Dermis microvascular lymphatic vessel endothelial cell (primary cell): ENCODE data around the gene RAB12. TPM values are rescaled to one million over a fixed set of nuclear protein-coding genes. Genes with fewer than 3 reads are reported as not detected.
"Not testable (repeated sequence)": the region's sequence is repeated elsewhere in the genome, so short reads cannot be mapped to it uniquely, and the experiment has no call there.

Experiments
- DNase-seq, 2 donors: peaks; one replicate each; pipeline versions ENCODE4 v3.0.0 to v3.0.0-alpha.2; 2010; ENCODE audit warnings: low read depth in 2 of 2
- total RNA-seq: library from RNA; depleted of rRNA; stranded (reverse); fragments of >200 nt; gene quantifications from 2 replicates; pipeline ENCODE4 v1.2.1, GENCODE V29; 2014

The RAB12 gene, protein sequence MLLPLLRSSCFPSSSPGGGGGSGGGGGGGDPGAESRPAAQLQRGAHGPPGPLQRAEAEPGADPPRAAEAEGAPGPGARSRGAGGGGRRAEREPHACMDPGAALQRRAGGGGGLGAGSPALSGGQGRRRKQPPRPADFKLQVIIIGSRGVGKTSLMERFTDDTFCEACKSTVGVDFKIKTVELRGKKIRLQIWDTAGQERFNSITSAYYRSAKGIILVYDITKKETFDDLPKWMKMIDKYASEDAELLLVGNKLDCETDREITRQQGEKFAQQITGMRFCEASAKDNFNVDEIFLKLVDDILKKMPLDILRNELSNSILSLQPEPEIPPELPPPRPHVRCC
- 39.3 and 44.1 TPM in 2 replicates for total RNA-seq

GRCh38 chr18:8608795-8609658 lies at the start of gene RAB12:
RAB12 (plus strand) TSS chr18:8609437; CDS start chr18:8609440, 3 bp downstream.
- DNase-seq: peak; percentile 60 to 90

DNA sequence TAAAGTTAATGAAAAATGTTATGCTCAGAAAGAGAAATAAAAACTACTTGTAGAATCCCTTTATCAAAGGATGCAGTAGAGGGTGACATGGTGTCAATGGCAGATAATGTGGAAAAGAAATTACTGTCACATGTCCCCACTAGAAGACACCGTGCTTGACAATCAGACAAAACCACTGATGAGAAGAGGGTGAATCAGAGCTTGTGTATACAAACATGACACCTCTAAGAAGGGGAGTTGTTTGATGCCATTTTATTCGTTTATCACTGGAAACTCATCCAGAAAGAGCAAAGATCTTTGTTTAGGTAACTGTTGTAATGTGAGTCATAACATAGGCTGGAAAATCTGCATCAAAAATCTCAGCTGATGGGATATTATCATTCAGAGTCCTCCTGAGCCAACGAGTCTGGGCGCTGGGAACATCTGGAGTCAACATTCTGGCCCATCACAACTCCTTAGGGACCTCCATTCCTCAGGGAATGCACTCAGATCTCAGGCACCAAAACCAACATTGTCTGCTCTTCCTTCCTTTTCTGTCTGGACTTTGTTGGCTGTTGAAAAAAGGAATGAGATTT lies 49.5 kb upstream of the RAB12 start:
- no peak for DNase-seq

DNA sequence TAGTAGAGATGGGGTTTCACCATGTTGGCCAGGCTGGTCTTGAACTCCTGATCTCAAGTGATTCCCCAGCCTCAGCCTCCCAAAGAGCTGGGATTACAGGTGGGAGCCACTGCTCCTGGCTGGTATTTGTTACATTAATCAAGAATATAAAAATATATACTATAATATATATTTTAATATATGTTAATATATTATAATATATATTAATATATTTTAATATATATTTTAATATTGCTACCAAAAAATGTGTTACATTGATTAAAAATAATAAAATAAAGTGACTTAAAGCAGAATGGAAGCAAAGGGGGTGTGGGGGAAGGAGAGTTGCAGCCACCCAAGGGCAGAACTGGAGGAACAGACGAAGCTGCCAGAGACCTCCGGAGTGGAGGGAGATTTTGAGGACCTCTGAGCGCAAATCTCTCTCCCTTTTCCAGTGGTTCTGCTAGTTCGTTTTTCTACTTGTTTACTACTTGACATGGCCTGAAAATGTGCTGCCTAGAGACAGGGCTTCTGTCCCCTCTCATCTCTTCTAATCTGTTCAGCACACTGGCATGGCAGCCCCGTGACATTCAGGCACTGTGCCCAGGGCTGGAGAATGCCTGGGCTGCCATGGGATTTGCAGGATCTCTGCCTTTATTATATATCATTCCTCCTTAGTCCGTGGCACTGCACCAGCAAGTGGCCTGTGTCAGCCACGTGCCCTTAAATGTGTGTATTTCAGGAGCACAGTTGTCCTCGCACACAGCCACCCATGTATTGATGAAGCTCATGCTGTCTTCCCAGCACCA lies 47.9 kb upstream of the RAB12 start:
- no peak for DNase-seq

GRCh38 chr18:8562070-8562469 lies 47.2 kb upstream of the RAB12 start:
- DNase-seq: no peak

DNA sequence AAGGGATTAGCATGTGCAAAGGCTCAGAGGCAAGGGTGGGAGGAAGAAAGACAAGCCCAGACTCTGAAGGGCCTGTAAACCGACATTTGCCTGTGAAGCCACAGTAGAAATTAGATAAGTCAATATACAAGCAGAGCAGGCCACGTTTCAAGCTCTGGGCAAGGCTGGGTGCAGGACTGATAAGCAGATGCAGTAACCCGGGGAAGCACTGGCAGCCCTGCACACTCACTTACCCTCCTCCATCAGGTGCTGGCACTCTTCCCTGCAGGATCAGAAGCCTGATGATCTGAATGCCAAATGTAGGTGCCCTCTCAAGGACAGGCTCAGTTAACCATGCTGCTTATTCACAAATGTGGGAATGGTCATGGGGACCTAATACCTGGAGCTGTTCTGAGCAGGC lies 46.3 kb upstream of the RAB12 start:
- DNase-seq: no peak

- no peak for DNase-seq
These were observed 37.8 kb upstream of the RAB12 start for GRCh38 chr18:8571399-8571798.

GRCh38 chr18:8573766-8574165 lies 35.5 kb upstream of the RAB12 start:
- not testable (repeated sequence) for DNase-seq

DNA sequence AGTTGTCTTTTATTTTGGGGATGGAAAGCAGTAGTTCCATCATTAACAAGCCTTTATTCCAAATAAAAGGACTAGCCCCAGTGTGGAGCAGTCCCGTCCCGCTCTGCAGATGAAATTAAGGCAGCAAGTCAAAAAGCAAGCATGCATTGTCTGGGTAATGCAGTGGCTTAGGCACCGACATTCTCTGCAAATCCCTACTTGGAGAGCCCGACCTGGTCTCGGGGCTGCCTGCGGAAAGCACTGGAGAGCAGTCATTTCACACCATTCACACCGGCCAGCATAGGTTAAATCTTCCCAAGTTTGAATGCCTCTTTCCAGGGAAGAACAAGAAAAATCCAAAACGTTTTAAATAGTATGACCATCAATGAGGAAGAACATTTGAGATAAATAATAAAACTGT lies 24.4 kb upstream of the RAB12 start:
- DNase-seq: no peak

- no peak for DNase-seq
These were observed 22.3 kb upstream of the RAB12 start for GRCh38 chr18:8586941-8587340.

DNA sequence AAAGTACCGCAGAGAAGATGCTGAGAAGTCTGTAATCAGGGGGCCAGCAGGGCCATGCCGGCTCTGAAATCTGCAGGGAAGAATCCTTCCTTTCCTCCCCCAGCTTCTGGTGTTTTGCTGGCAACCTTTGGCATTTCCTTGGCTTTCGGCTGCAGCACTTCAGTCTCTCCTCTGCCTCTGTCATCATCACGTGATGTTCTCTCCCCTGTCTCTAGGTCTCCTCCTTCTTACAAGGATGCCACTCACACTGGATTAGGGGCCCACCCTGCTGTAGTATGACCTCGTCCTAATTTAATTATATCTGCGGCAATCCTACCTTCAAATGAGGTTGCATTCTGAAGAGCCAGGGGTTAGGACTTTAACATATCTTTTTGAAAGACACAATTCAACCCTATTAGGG lies 13.8 kb upstream of the RAB12 start:
- no peak for DNase-seq

DNA sequence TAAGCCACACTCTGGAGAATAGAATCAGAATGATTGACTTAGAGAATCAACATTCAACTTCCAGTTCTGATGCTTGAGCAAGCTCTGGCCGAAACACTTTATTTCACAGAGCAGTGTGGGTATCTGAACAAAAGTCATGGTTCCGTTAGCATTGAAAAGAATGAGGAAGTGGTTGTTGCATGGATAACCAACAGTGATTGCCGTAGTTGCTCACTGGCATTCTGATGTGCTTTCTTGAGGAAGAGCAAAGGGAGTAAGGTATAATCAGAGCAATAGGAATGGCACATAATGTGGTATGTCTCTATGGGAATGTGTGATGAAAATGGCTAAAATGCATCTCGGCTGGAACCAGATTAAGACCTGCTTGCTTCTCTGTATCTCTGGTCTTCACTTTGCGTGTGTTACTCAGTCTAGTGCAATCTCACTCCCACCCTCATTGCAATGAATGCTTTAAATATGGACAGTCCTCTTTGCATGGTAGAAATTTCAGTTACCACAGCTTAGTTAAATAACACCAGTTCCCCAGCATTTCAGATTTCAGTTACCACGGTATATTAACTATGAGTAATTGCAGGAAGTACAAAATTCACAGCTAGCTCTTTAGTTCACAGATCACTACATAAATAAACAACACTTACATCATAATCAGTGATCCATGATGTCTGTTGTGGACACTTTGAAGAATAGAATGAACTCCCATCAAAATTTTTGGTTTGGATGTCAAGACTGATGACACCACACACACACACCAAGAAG lies 7.8 kb upstream of the RAB12 start:
- no peak for DNase-seq

DNA sequence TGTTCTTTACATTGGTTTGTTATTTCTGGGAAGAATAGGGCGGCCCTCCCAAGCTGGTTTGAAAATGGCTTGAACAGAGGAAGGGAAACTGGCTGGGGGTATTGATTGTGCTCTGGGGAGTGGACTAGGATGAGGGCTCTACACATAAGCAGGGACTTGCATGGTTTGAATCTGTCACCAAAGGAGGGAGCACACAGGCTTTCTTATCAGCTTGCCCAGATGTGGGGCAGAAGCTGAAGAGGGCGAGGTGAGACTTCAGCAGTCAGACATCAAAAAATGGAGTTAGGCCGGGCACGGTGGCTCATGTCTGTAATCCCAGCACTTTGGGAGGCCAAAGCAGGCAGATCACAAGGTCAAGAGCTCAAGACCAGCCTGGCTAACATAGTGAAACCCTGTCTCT lies 7.2 kb upstream of the RAB12 start:
- DNase-seq: no peak

GRCh38 chr18:8602557-8602956 lies 6.7 kb upstream of the RAB12 start:
- DNase-seq: no peak

GRCh38 chr18:8603663-8604520 lies 5.3 kb upstream of the RAB12 start:
- DNase-seq: no peak

GRCh38 chr18:8605974-8606373 lies 3.3 kb upstream of the RAB12 start:
- no peak for DNase-seq

DNA sequence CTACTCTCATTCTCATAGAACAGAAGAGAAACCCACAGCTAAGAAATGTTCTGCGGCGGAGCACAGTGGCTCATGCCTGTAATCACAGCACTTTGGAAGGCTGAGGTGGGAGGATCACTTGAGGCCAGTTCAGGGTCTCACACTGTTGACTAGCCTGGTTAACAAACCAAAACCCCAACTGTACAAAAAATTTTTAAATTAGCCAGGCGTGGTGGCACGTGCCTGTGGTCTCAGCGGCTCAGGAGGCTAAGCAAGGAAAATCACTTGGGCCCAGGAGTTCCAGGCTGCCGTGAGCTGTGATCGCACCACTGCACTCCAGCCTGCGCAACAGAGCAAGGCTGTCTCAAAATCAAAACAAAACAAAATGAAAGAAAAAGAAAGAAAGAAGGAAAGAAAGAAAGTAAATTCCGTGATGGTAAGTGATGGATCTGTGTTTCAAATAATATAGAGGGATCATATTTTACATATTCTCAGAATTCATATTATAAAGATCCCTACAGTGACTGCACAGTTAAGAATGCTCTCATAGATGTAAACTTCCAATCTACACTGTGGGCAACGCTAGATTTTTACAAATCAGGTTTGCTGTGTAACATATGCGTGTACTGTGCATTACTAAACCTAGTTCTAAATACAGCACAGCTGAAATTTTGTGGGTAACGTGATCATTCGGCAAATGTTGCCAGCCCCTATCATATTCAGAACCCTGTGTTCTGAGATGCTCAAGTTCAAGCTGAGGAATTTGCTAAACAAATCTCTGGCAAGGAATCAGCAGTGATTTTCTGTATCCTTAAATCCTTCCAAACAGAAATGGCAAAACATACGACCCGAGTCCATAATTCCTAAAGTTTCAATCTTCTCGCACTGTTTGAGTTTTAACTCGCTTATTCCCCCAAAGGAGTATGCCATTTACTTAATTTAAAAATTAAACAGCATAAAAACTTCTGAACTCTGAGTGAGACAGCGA lies 1.2 kb upstream of the RAB12 start:
- DNase-seq: no peak

- DNase-seq: peak in 1 of 2 donors; percentile 18
These were observed 622 bp downstream of the RAB12 start for GRCh38 chr18:8609659-8610458.

DNA sequence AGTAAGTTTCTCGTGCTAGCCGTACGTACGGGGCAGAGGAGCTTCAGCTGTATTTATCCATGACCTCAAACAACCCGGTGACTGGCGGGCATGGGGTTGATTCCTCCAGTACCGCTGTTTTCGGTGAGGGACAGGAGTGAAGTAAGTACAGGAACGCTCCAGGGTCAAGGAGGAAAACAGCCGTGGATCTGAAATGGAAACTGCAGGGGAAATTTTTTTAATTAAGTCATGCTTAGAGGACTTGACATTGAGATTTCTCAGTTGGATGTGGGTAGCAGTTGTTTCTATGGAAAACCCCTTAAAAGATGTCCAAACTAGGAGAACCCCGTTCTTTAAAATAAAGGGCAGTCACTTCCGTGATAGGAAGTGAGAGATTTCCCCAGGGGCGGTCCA lies 1.2 kb downstream of the RAB12 start:
- DNase-seq: peak in 1 of 2 donors; percentile 43
